Mucosa of rectum (tissue), 2 donors: ENCODE results near the gene POU2F1.
"Not testable (repeated sequence)": the region's sequence is repeated elsewhere in the genome, so short reads cannot be mapped to it uniquely, and the experiment has no call there.

ENCODE experiments used
- H3K27ac ChIP-seq, 2 donors: one replicate each; pipeline ENCODE4 v1.7.0; 2013; ENCODE audit warnings: inconsistent platforms in 2 of 2, low read depth in 2 of 2, low read length in 2 of 2
- H3K27me3 ChIP-seq, 2 donors: one replicate each; pipeline ENCODE4 v1.7.0; 2013; ENCODE audit warnings: low read length in 2 of 2; ENCODE audit not compliant: control insufficient read depth in 2 of 2, insufficient read depth in 2 of 2
- H3K36me3 ChIP-seq, 2 donors: one replicate each; pipeline ENCODE4 v1.7.0; 2013; ENCODE audit warnings: low read length in 2 of 2; ENCODE audit not compliant: control insufficient read depth in 2 of 2, insufficient read depth in 2 of 2
- H3K4me1 ChIP-seq, 2 donors: one replicate each; pipeline ENCODE4 v1.7.0; 2013; ENCODE audit warnings: low read length in 2 of 2, mild to moderate bottlenecking in 1 of 2; ENCODE audit not compliant: control insufficient read depth in 2 of 2, insufficient read depth in 2 of 2
- H3K4me3 ChIP-seq, 2 donors: one replicate each; pipeline ENCODE4 v1.7.0; 2013; ENCODE audit warnings: low read length in 2 of 2
- H3K9ac ChIP-seq, 2 donors: one replicate each; pipeline ENCODE4 v1.7.0; 2013; ENCODE audit warnings: low read length in 2 of 2, low read depth in 1 of 2, mild to moderate bottlenecking in 1 of 2
- H3K9me3 ChIP-seq, 2 donors: one replicate each; pipeline ENCODE4 v1.7.0; 2013; ENCODE audit warnings: low read length in 2 of 2; ENCODE audit not compliant: control insufficient read depth in 2 of 2
- donor health status: healthy.
- donor health status: Normal muscosa, but diverticular disease.

POU2F1 gene

DNA sequence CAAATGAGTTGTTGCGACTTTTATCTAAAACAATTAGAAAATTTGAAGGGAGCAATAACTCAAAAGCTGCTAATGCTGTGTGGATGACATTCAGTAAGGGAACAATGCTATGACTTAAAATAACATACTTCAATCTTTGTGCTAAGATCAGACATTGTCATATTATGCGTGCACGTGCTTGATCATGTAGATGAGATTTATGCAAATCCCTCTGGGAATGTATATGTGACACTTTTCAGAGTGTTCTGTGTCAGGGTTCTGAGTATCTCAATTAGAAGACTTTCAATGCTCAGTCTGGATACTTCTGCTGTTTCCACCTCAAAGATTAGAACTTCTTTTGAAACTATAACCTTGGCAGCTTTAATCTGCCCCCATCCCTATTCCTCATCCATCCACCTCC, 18.6 kb upstream of the POU2F1 start:
- no peaks in the 10 kb centered on the region for H3K9me3 ChIP-seq
- no peak overlapping the region for H3K27ac ChIP-seq
- H3K27me3 ChIP-seq, result no peaks in the 10 kb centered on the region
- no peaks in the 10 kb centered on the region for H3K36me3 ChIP-seq
- no peak overlapping the region for H3K4me3 ChIP-seq
- no peaks in the 10 kb centered on the region for H3K4me1 ChIP-seq
- no peak overlapping the region for H3K9ac ChIP-seq

GRCh38 chr1:167205306-167206050, 15.2 kb upstream of the POU2F1 start:
- peaks cover 4 to 11% of the 10 kb centered on the region in 2 donors for H3K9me3 ChIP-seq
- not testable (repeated sequence) for H3K4me1 ChIP-seq, H3K27me3 ChIP-seq, H3K4me3 ChIP-seq, H3K9ac ChIP-seq, H3K36me3 ChIP-seq, H3K27ac ChIP-seq

GRCh38 chr1:167206166-167206835, 14.4 kb upstream of the POU2F1 start:
- H3K4me3 ChIP-seq, result no peak overlapping the region
- peaks cover 4 to 11% of the 10 kb centered on the region in 2 donors for H3K9me3 ChIP-seq
- H3K27me3 ChIP-seq, result no peaks in the 10 kb centered on the region
- no peak overlapping the region for H3K27ac ChIP-seq
- H3K4me1 ChIP-seq, result peaks cover 2 to 4% of the 10 kb centered on the region in 2 donors
- no peaks in the 10 kb centered on the region for H3K36me3 ChIP-seq
- H3K9ac ChIP-seq, result no peak overlapping the region

GRCh38 chr1:167207940-167208623, 12.6 kb upstream of the POU2F1 start:
- H3K9me3 ChIP-seq, result peaks cover 4 to 11% of the 10 kb centered on the region in 2 donors
- H3K9ac ChIP-seq, result no peak overlapping the region
- no peaks in the 10 kb centered on the region for H3K27me3 ChIP-seq
- no peak overlapping the region for H3K4me3 ChIP-seq
- H3K27ac ChIP-seq, result no peak overlapping the region
- H3K36me3 ChIP-seq, result no peaks in the 10 kb centered on the region
- peaks cover 5 to 11% of the 10 kb centered on the region in 2 donors for H3K4me1 ChIP-seq

GRCh38 chr1:167208624-167208976, 12.1 kb upstream of the POU2F1 start:
- Histone ChIP-seq H3K9ac (no peak overlapping the region), H3K27me3 (no peaks in the 10 kb centered on the region), H3K36me3 (no peaks in the 10 kb centered on the region), H3K27ac (no peak overlapping the region), H3K4me3 (no peak overlapping the region), H3K4me1 (peaks cover 5 to 11% of the 10 kb centered on the region in 2 donors), H3K9me3 (peaks cover 4 to 11% of the 10 kb centered on the region in 2 donors)

DNA sequence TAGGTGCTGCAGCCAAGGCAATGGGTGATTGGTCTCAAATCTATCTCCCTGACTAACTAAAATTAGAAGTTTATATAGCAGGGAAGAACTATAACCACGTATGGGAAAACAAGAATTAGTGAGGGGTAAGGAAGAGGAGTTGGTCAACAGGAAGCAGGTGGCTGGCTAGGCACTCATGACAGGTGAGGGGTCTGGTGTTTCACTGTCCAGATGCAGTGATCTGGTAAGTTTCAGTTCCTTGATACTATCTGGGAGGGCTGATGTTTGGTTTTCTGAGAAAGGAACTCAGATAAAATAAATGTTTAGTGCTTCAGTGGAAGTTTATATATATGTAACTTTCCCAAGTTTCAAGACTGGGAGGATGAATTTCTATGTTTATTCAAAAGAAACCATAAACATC, 11.6 kb upstream of the POU2F1 start:
- no peaks in the 10 kb centered on the region for H3K36me3 ChIP-seq
- H3K9ac ChIP-seq, result no peak overlapping the region
- H3K9me3 ChIP-seq, result peaks cover 4 to 11% of the 10 kb centered on the region in 2 donors
- H3K27me3 ChIP-seq, result no peaks in the 10 kb centered on the region
- H3K27ac ChIP-seq, result no peak overlapping the region
- peaks cover 5 to 11% of the 10 kb centered on the region in 2 donors for H3K4me1 ChIP-seq
- H3K4me3 ChIP-seq, result no peak overlapping the region

DNA sequence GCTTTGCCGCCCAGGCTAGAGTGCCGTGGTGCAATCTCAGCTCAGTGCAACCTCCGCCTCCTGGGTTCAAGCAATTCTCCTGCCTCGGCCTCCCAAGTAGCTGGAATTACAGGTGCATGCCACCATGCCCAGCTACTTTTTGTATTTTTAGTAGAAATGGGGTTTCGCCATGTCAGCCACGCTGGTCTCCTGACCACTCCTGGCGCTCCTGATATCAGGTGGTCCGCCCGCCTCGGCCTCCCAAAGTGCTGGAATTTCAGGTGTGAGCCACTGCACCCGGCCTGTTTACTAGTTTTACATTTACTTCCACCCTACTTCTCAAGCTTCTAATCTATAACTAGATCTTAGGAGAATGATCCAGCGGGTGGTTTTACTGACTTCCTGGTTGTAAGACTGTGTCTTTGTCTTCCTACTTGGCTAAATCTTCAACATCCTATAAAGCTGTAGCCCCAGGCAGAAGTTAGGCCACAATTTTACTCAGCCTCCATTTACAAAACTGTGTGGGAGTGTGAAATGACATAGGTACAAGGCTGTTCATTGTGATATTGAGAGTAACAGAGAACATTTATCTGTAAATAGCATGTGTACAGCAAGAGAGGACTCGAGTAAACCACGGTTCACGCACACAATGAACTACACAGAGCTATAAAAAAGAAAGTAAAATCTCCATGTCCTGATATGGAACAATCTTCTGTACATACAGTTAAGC, 9.6 kb upstream of the POU2F1 start:
- Histone ChIP-seq H3K27me3 (no peaks in the 10 kb centered on the region), H3K9me3 (peaks cover 4 to 11% of the 10 kb centered on the region in 2 donors), H3K36me3 (no peaks in the 10 kb centered on the region), H3K4me3 (peak overlapping the region; percentile 24 to 44), H3K4me1 (peaks cover 5 to 11% of the 10 kb centered on the region in 2 donors), H3K27ac (peak overlapping the region; percentile 79 to 80), H3K9ac (peak overlapping the region; percentile 28 to 46)

DNA sequence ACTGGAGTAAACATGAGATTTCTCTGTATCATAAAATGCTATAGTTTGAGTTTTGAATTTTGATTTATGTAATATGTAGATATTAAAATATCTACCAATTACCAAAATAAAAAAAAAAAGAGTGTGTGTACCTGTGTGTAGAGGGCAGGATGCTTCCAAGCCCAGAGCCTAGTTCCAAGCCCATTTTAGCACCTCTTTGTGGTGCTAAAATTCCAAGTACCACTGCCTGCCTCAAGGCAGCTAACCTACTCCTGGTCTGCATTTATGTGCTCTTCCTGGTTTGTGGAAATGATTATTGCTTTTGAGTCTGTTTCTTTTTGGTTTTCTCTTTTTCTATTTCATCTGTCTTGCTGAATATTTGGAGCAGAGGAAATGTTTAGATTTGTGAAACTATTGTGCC, 8.7 kb upstream of the POU2F1 start:
- Histone ChIP-seq H3K4me3 (no peak overlapping the region), H3K9ac (no peak overlapping the region), H3K27me3 (no peaks in the 10 kb centered on the region), H3K36me3 (no peaks in the 10 kb centered on the region), H3K9me3 (peaks cover 4 to 11% of the 10 kb centered on the region in 2 donors), H3K4me1 (peaks cover 5 to 11% of the 10 kb centered on the region in 2 donors), H3K27ac (peak overlapping the region in 1 of 2 donors; percentile 79)

DNA sequence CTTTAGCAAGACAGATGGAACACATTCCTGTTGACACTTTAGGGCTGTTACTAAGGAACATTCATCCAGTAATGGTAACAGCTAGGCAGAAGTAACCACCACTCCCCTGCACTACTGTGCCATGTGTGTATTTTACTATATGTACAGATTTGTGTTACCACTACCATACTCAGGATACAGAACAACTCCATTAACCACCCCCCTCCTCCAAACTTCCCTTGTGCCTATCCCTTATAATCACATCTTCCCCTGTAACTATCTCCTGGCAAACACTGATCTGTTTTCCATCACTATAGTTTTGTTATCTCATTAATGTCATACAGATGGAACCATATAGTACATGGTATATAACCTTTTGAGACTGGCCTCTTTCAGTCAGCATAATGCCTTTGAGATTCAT, 3.9 kb upstream of the POU2F1 start:
- Histone ChIP-seq H3K36me3 (no peaks in the 10 kb centered on the region), H3K9me3 (no peaks in the 10 kb centered on the region), H3K9ac (no peak overlapping the region), H3K27me3 (no peaks in the 10 kb centered on the region), H3K4me1 (peaks cover 6 to 10% of the 10 kb centered on the region in 2 donors), H3K27ac (no peak overlapping the region), H3K4me3 (no peak overlapping the region)
